Activated T-helper 1 cell treated with anti-CD3 and anti-CD28 coated beads, Interleukin-12 subunit alpha, Interleukin-12 subunit beta, Interleukin-2, Interleukin-4 antibody, amounts not matched to agents 30 ng/mL and 10 ng/mL and 1 ng/mL, durations not matched to agents 14 hours and 24 hours and 36 hours (primary cell): Measurements from ENCODE around the gene RAB40A. TPM values are rescaled to one million over a fixed set of nuclear protein-coding genes. Genes with fewer than 3 reads are reported as not detected.
A peak's percentile ranks its signal among the peaks of the same experiment; 100 is the strongest.

ENCODE experiments used
- DNase-seq: peaks from one replicate; pipeline ENCODE4 v3.0.0; 2021; ENCODE audit warnings: low spot score
- H3K27ac Mint-ChIP-seq: one replicate; pipeline ENCODE4 v1.8.0; 2021; ENCODE audit warnings: mild to moderate bottlenecking, mixed read lengths
- H3K27me3 Mint-ChIP-seq: one replicate; pipeline ENCODE4 v1.8.0; 2022; ENCODE audit warnings: mild to moderate bottlenecking, moderate library complexity, mixed read lengths; ENCODE audit not compliant: insufficient read depth
- H3K36me3 Mint-ChIP-seq: one replicate; pipeline ENCODE4 v1.8.0; 2021; ENCODE audit warnings: low read depth, mixed read lengths
- H3K4me1 Mint-ChIP-seq: one replicate; pipeline ENCODE4 v1.8.0; 2021; ENCODE audit warnings: low read depth, mixed read lengths
- H3K4me3 Mint-ChIP-seq: one replicate; pipeline ENCODE4 v1.8.0; 2021; ENCODE audit warnings: mild to moderate bottlenecking, moderate library complexity, mixed read lengths
- H3K9me3 Mint-ChIP-seq: one replicate; pipeline ENCODE4 v1.8.0; 2021; ENCODE audit warnings: mixed read lengths
- intact Hi-C: fragments of 100-400 bp; cut with micrococcal nuclease; formaldehyde crosslinking; loops from one replicate; pipeline ENCODE4 v1.15.1; 2024
- total RNA-seq: library from RNA; stranded (reverse); gene quantifications from 2 replicates; pipeline ENCODE4 v1.2.3, GENCODE V29; 2022

The RAB40A gene
- 0.08 and 0.15 TPM in 2 replicates for total RNA-seq

GRCh38 chrX:103519389-103519788, at the start of gene RAB40A:
RAB40A (minus strand) TSS chrX:103519489; CDS start chrX:103500756, 18,733 bp downstream.
- no peak within 1 kb of the TSS for H3K4me3 Mint-ChIP-seq
- no peaks in the 10 kb centered on the region for H3K9me3 Mint-ChIP-seq
- H3K36me3 Mint-ChIP-seq = no peaks in the 10 kb centered on the region
- DNase-seq = no peak
- no peaks in the 10 kb centered on the region for H3K27me3 Mint-ChIP-seq
- intact Hi-C loops = no loop called here
- H3K27ac Mint-ChIP-seq = no peak within 1 kb of the TSS
- no peaks in the 10 kb centered on the region for H3K4me1 Mint-ChIP-seq

GRCh38 chrX:103565752-103566151, 46.5 kb upstream of the RAB40A start:
- Mint-ChIP-seq H3K4me3 (no peak overlapping the region), H3K4me1 (no peaks in the 10 kb centered on the region), H3K36me3 (no peaks in the 10 kb centered on the region), H3K9me3 (no peaks in the 10 kb centered on the region), H3K27me3 (no peaks in the 10 kb centered on the region), H3K27ac (no peak overlapping the region)
- DNase-seq = no peak
- intact Hi-C loops = no loop called here

- no peaks in the 10 kb centered on the region for H3K4me1 Mint-ChIP-seq
Observed at GRCh38 chrX:103565197-103565596, 45.9 kb upstream of the RAB40A start.

GRCh38 chrX:103562801-103563200, 43.5 kb upstream of the RAB40A start:
- intact Hi-C loops = no loop called here
- Mint-ChIP-seq H3K4me3 (no peak overlapping the region), H3K27me3 (peaks cover 4% of the 10 kb centered on the region), H3K9me3 (no peaks in the 10 kb centered on the region), H3K4me1 (no peaks in the 10 kb centered on the region), H3K27ac (no peak overlapping the region), H3K36me3 (no peaks in the 10 kb centered on the region)
- no peak for DNase-seq

More at GRCh38 chrX:103565197-103565596, 45.9 kb upstream of the RAB40A start:
- Mint-ChIP-seq H3K9me3 (no peaks in the 10 kb centered on the region), H3K27me3 (no peaks in the 10 kb centered on the region), H3K36me3 (no peaks in the 10 kb centered on the region), H3K27ac (no peak overlapping the region), H3K4me3 (no peak overlapping the region)
- intact Hi-C loops = no loop called here
- DNase-seq = no peak

GRCh38 chrX:103560256-103560655, 41.0 kb upstream of the RAB40A start:
- no peaks in the 10 kb centered on the region for H3K4me1 Mint-ChIP-seq
- intact Hi-C loops = no loop called here
- H3K36me3 Mint-ChIP-seq = no peaks in the 10 kb centered on the region
- peaks cover 4% of the 10 kb centered on the region for H3K27me3 Mint-ChIP-seq
- no peak overlapping the region for H3K4me3 Mint-ChIP-seq
- H3K9me3 Mint-ChIP-seq = no peaks in the 10 kb centered on the region
- H3K27ac Mint-ChIP-seq = no peak overlapping the region
- DNase-seq = no peak

GRCh38 chrX:103556963-103557612, 37.8 kb upstream of the RAB40A start:
- H3K9me3 Mint-ChIP-seq = no peaks in the 10 kb centered on the region
- no peak overlapping the region for H3K27ac Mint-ChIP-seq
- intact Hi-C loops = no loop called here
- peaks cover 4% of the 10 kb centered on the region for H3K27me3 Mint-ChIP-seq
- no peaks in the 10 kb centered on the region for H3K4me1 Mint-ChIP-seq
- H3K36me3 Mint-ChIP-seq = peaks cover 1% of the 10 kb centered on the region
- no peak for DNase-seq
- H3K4me3 Mint-ChIP-seq = no peak overlapping the region

- intact Hi-C loops = loop anchor here (1.0 kb wide), 1 partner anchor 132 kb away; no protein-coding TSS in a partner anchor
- Mint-ChIP-seq H3K4me1 (no peaks in the 10 kb centered on the region), H3K36me3 (peaks cover 1% of the 10 kb centered on the region), H3K9me3 (no peaks in the 10 kb centered on the region), H3K27ac (peak overlapping the region; percentile 91), H3K4me3 (peak overlapping the region; percentile 86), H3K27me3 (peaks cover 4% of the 10 kb centered on the region)
- peak; percentile 40 for DNase-seq
Observed at GRCh38 chrX:103554687-103555424, 35.6 kb upstream of the RAB40A start.

- H3K4me1 Mint-ChIP-seq = no peaks in the 10 kb centered on the region
- DNase-seq = no peak
- no peak overlapping the region for H3K27ac Mint-ChIP-seq
- intact Hi-C loops = no loop called here
- peaks cover 1% of the 10 kb centered on the region for H3K36me3 Mint-ChIP-seq
- H3K27me3 Mint-ChIP-seq = no peaks in the 10 kb centered on the region
- H3K4me3 Mint-ChIP-seq = no peak overlapping the region
- H3K9me3 Mint-ChIP-seq = no peaks in the 10 kb centered on the region
Observed at GRCh38 chrX:103552236-103552635, 32.9 kb upstream of the RAB40A start.

GRCh38 chrX:103550415-103551051, 31.2 kb upstream of the RAB40A start:
- DNase-seq = no peak
- no peak overlapping the region for H3K4me3 Mint-ChIP-seq
- H3K27ac Mint-ChIP-seq = no peak overlapping the region
- no peaks in the 10 kb centered on the region for H3K9me3 Mint-ChIP-seq
- no peaks in the 10 kb centered on the region for H3K4me1 Mint-ChIP-seq
- intact Hi-C loops = no loop called here
- H3K36me3 Mint-ChIP-seq = peaks cover 1% of the 10 kb centered on the region
- no peaks in the 10 kb centered on the region for H3K27me3 Mint-ChIP-seq

GRCh38 chrX:103549916-103550315, 30.6 kb upstream of the RAB40A start:
- H3K36me3 Mint-ChIP-seq = peaks cover 1% of the 10 kb centered on the region
- DNase-seq = no peak
- H3K27ac Mint-ChIP-seq = no peak overlapping the region
- no peak overlapping the region for H3K4me3 Mint-ChIP-seq
- no peaks in the 10 kb centered on the region for H3K27me3 Mint-ChIP-seq
- H3K4me1 Mint-ChIP-seq = no peaks in the 10 kb centered on the region
- no peaks in the 10 kb centered on the region for H3K9me3 Mint-ChIP-seq
- intact Hi-C loops = no loop called here

- intact Hi-C loops = no loop called here
- H3K27ac Mint-ChIP-seq = no peak overlapping the region
- no peaks in the 10 kb centered on the region for H3K36me3 Mint-ChIP-seq
- DNase-seq = no peak
- no peaks in the 10 kb centered on the region for H3K9me3 Mint-ChIP-seq
- no peaks in the 10 kb centered on the region for H3K4me1 Mint-ChIP-seq
- H3K4me3 Mint-ChIP-seq = no peak overlapping the region
- H3K27me3 Mint-ChIP-seq = no peaks in the 10 kb centered on the region
Observed at GRCh38 chrX:103540145-103540544, 20.9 kb upstream of the RAB40A start.

- DNase-seq = no peak
- H3K4me3 Mint-ChIP-seq = no peak overlapping the region
- H3K9me3 Mint-ChIP-seq = no peaks in the 10 kb centered on the region
- no peaks in the 10 kb centered on the region for H3K4me1 Mint-ChIP-seq
- no peaks in the 10 kb centered on the region for H3K36me3 Mint-ChIP-seq
- no peaks in the 10 kb centered on the region for H3K27me3 Mint-ChIP-seq
- intact Hi-C loops = no loop called here
- H3K27ac Mint-ChIP-seq = no peak overlapping the region
Observed at GRCh38 chrX:103539695-103540094, 20.4 kb upstream of the RAB40A start.

- no peak overlapping the region for H3K4me3 Mint-ChIP-seq
- H3K9me3 Mint-ChIP-seq = no peaks in the 10 kb centered on the region
- H3K27ac Mint-ChIP-seq = no peak overlapping the region
- intact Hi-C loops = no loop called here
- H3K36me3 Mint-ChIP-seq = no peaks in the 10 kb centered on the region
- H3K4me1 Mint-ChIP-seq = peaks cover 2% of the 10 kb centered on the region
- no peaks in the 10 kb centered on the region for H3K27me3 Mint-ChIP-seq
- DNase-seq = no peak
Observed at GRCh38 chrX:103538728-103539127, 19.4 kb upstream of the RAB40A start.
